ENCODE data around the gene KDM4C. TPM values are rescaled to one million over a fixed set of nuclear protein-coding genes. Genes with fewer than 3 reads are reported as not detected.

The KDM4C gene
- total RNA-seq, 2 donors from 2014 or later = 66.2 to 68.7 TPM

Other genes starting within 250 kb of the KDM4C start
- 10 to 100 TPM in 1 of 2 donors, 1 to 10 TPM in 1; 1.4 to 15.2 TPM for gene GLDC, start 112.2 kb upstream of the KDM4C start, total RNA-seq

Data from natural killer cell treated with Interleukin-12 subunit alpha and Interleukin-12 subunit beta and Interleukin-15 and Interleukin-18, amount 100 ng/mL, for 72 hours (primary cell).